Measurements from ENCODE around the gene BEST2.
A peak's percentile ranks its signal among the peaks of the same experiment; 100 is the strongest.
"Not testable (repeated sequence)": the region's sequence is repeated elsewhere in the genome, so short reads cannot be mapped to it uniquely, and the experiment has no call there.

The BEST2 gene
- 0 reads per million in 2 donors for total RNA-seq

DNA sequence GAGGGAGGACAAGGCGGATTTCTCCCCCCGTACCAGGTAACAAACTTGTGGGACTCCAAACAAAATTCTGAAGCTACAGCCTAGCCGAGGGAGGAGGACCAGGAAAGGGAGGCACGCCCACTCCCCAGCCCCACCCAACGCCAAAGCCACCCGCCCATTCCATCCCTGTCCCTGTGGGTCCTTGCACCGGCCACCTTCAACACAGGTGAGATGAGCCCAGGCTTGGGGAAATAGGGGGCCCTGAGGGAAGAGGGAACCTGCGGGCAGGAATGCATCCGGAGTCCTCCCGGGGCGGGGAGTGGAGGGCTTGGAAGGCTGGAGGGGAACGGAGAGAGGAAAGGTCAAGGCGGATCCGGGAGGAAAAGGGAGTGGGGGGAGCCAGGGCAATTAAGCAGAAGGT lies at the start of gene BEST2:
TSS of gene BEST2 (plus strand) at position 157 of the 400 bp plus-strand sequence. CDS start 802 bp downstream, outside the sequence.
- DNase-seq: no peak

DNA sequence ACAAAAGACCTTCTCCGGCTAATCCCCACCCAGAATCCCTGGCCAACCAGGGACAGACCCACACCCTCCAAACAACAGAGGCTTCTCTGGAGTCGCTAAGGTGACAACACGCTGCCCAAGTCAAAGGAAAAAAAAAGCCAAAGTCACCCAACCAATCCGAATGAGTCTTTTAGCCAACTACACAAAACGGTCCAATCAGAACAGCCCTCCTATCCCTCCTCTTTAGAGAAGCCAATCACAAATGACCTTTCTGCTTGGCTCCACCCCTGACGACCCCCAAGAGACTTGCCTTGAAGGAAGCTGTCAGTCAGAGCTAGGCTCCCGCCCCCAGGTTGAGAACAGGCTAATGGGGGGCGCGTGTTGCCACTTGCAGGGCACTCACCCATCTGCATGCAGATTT lies 48.5 kb upstream of the BEST2 start:
- DNase-seq: peak in 1 of 5 experiments; percentile 33

- no peak for DNase-seq
Measured at GRCh38 chr19:12705169-12705568, 46.4 kb upstream of the BEST2 start.

DNA sequence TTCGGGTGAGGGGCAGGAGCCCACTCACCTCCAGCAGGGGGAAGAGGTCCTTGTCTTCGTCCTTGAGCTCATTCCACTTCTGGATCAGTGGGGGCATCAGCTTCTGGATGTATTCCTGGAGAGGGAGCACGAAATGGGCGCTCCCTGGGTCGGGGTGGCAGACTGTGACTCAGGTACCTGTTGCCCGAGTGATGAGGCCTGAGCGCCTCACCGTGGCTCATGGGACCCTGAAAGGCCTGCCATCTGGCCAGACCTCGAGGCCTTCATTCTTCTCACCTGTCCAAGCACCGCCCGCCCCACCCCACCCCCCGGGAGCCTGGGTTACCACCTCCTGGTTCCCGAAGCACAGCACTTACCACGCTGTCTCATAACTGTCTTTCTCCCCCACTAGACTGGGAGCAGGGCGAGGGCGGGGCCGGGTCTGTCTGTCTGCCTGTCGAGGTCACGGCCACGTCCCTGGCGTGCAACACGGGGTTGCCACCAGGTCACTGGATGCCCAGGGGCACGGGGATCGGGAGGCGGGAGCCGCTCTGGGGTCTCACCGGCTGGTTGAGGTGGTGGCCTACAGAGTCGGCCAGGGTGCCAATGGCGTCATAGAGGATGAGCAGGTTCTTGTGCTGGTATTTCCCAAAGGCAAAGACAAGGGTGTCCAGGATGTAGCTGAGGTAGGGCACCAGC lies 45.8 kb upstream of the BEST2 start:
- no peak for DNase-seq

- no peak for DNase-seq
Measured at GRCh38 chr19:12706332-12706718, 45.3 kb upstream of the BEST2 start.

DNA sequence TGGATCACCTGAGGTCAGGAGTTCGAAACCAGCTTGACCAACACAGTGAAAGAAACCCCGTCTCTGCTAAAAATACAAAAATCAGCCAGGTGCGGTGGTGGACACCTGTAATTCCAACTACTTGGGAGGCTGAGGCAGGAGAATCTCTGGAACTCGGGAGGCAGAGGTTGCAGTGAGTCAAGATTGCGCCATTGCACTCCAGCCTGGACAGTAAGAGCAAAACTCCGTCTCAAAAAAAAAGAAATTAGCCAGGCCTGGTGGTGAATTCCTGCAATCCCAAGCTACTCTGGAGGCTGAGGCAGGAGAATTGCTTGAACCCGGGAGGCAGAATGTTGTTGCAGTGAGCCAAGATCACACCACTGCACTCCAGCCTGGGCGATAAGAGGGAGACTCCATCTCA lies 43.0 kb upstream of the BEST2 start:
- no peak for DNase-seq

GRCh38 chr19:12711187-12711586 lies 40.4 kb upstream of the BEST2 start:
- DNase-seq: no peak

GRCh38 chr19:12712077-12712476 lies 39.5 kb upstream of the BEST2 start:
- not testable (repeated sequence) for DNase-seq

GRCh38 chr19:12713304-12713703 lies 38.3 kb upstream of the BEST2 start:
- DNase-seq: not testable (repeated sequence)

DNA sequence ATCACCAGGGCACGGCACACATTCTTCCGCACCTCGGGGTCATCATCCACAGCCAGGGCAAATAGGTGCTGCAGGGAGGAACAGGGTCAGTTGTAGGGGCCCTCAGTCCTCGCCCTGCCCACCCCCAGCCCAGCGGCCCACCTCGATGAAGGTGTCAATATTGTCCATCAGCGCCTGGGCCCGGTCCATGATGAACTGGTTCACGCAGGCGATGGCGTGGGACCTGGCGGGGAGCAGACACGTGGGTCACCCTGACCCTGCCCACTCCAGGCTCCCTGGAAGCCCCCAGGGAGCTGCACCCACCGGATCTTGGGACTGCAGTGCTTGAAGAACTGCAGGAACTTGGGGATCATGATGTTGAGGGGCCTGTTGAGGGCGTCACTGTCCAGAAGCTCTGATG lies 36.5 kb upstream of the BEST2 start:
- DNase-seq: no peak

DNA sequence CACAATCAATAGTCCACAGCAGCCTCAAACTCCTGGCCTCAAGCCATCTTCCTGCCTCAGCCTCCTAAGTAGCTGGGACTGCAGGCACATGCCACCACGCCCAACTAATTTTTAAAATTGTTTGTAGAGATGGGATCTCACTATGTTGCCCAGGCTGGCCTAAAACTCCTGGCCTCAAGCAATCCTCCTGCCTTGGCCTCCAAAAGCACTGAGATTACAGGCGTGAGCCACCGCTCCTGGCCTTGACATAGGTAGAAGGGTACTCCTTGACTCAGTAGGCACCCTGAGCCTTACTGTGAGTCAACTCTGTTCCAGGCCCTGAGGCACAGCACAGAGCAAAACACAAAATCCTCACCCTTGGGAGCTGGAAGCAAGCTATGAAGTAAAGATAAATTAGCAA lies 35.7 kb upstream of the BEST2 start:
- DNase-seq: no peak

- no peak for DNase-seq
Measured at GRCh38 chr19:12720296-12720695, 31.3 kb upstream of the BEST2 start.

DNA sequence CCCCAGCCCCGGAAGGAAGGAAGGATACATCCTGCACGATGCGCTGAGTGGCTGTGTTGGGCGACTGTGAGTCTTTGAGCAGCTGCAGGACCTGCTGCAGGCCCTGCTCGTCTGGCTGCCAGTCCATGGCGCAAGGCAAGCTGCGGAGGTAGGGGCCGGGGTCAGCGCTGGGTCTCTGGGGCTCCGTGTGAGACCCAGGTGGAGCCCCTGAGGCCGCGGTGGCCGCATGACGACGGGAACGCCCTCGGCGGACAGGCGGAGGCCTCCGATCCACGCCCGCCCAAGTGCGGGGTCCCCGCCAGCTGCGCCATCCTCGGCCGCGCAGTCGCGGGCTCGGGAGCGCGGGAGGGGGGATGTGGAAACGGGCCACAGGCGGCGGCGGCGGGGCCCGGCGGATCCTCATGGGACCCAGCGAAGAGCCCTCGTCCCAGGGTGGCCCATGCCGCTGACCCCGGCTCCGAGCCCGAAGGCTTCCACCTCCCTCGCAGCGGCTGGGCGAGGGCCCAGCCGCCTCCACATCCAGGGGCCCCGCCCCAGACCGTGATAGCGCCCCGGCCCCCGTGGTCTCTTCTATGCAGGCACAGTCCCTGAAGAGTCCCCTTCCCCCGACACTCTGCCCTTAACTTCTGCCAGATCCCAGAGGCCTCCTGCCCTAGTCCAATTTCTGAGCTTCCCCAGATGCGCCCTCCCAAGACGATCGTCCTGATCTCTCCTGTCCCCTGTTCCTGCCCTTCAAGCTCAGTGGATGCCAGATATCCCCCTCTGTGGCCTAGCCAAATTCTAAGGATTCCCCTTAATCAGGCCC lies 30.5 kb upstream of the BEST2 start:
- peak in 1 of 5 experiments; percentile 66 for DNase-seq

GRCh38 chr19:12721656-12722565 lies 29.7 kb upstream of the BEST2 start:
- DNase-seq: peak; percentile 22 to 78 (median 38)

- peak; percentile 79 to 98 (median 90) for DNase-seq
Measured at GRCh38 chr19:12722566-12723380, 28.8 kb upstream of the BEST2 start.

DNA sequence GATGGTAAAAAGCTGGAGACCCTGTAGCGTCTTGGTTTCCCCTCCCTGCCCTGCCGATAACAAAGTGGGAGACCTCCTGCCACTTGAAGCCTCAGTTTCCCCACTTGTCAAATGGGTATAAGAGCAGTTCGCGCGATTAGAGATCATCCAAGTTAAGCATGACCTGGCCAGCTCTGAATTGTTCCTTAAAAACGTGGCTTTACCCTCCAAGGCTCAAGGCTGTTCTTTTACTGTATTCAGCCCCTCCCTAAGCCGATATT lies 28.3 kb upstream of the BEST2 start:
- DNase-seq: no peak

- peak in 4 of 5 experiments; percentile 38 to 84 (median 56) for DNase-seq
Measured at GRCh38 chr19:12723641-12724426, 27.8 kb upstream of the BEST2 start, which contains the start of gene TNPO2. Gene TNPO2 (minus strand): TSS chr19:12723932. CDS start chr19:12720977, 2,955 bp downstream.

DNA sequence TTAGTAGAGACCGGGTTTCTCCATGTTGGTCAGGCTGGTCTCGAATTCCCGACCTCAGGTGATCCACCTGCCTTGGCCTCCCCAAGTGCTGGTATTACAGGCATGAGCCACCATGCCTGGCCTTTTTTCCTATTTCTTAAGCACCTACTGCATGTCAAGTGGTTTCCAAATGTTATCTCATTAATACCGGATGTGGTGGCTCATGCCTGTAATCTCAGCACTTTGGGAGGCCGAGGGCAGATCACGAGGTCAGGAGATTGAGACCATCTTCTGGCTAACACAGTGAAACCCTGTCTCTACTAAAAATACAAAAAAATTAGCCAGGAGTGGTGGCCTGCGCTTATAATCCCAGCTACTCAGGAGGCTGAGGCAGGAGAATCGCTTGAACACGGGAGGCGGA lies 26.0 kb upstream of the BEST2 start:
- DNase-seq: not testable (repeated sequence)

- DNase-seq: no peak
Measured at GRCh38 chr19:12726988-12727316, 24.6 kb upstream of the BEST2 start.

DNA sequence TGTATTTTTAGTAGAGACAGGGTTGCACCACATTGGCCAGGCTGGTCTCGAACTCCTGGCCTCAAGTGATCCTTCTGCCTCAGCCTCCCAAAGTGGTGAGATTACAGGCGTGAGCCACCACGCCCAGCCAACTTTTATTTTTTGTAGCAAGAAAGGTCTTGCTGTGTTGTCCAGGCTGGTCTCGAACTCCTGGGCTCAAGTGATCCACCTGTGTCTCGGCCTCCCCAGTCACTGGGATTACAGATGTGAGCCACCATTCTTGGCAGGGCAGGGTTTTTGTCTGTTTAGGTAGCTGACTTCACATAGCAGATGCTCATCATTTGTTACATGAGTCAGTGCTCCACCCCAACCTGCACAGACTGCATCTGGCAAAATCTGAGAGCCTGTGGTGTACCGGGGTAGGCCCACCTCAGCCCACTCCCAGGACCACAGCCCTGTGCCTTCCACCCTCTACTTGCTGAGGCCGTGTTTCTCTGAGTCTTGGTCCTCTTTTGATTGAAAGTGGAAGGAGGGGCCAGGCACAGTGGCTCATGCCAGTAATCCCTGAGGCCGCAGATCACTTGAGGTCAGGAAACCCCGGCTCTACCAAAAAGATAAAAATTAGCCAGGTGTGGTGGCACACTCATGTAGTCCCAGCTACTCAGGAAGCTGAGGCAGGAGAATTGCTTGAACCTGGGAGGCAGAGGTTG lies 23.7 kb upstream of the BEST2 start:
- DNase-seq: no peak

DNA sequence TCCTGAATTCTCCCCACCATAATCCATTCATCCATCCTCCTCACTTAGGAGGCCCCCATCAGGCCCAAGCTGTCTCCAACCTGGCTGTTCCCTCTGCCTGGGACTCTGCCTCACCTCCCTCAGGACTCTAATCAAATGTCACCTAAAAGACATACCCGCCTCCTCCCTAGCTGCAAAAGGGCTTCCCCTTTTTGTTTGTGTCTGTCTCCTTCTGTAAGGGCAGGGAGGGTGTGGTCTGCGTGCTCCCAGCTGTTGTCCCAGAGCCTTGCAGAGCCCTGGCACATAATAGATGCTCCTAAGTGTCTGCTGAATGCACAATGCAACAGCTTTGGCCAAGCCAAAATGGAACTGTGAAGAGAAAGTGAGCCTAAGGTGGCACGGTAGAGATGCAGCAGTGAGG lies 21.5 kb upstream of the BEST2 start:
- no peak for DNase-seq
